K562 (cell line): Measurements from ENCODE around the gene ARMH1. TPM values are rescaled to one million over a fixed set of nuclear protein-coding genes. Genes with fewer than 3 reads are reported as not detected.

Experiments used
- BHLHE40 ChIP-seq: IDR thresholded peaks from 2 replicates; pipeline ENCODE4 v1.6.1; 2011; ENCODE audit warnings: low read length, improper control_type of control experiment
- CHD7 ChIP-seq: fragments of 200-600 bp; sonication (generic); IDR thresholded peaks from one replicate; pipeline ENCODE4 v1.6.1; 2012; ENCODE audit warnings: mild to moderate bottlenecking, low read depth, low read length, inconsistent platforms
- MTA3 ChIP-seq: fragments of 450-650 bp; formaldehyde crosslinking; IDR thresholded peaks from 2 replicates; pipeline ENCODE4 v1.6.1; 2017; ENCODE audit warnings: mild to moderate bottlenecking, borderline replicate concordance
- PCBP2 ChIP-seq: fragments of 200-400 bp; formaldehyde crosslinking; IDR thresholded peaks from 2 replicates; pipeline ENCODE4 v1.6.1; 2018; ENCODE audit warnings: low read length, low read depth, mild to moderate bottlenecking, moderate library complexity; ENCODE audit not compliant: poor library complexity, severe bottlenecking
- RBM34 ChIP-seq: fragments of 200-400 bp; formaldehyde crosslinking; IDR thresholded peaks from 2 replicates; pipeline ENCODE4 v1.6.1; 2018; ENCODE audit warnings: low read length, borderline replicate concordance; ENCODE audit not compliant: insufficient read depth
- TFAP4 ChIP-seq: sonication (generic); formaldehyde crosslinking; IDR thresholded peaks from 2 replicates; pipeline ENCODE4 v1.8.0; 2022; ENCODE audit warnings: missing genetic modification reagents, mild to moderate bottlenecking, moderate library complexity, borderline replicate concordance
- VEZF1 ChIP-seq: fragments of 200-800 bp; sonication (Bioruptor generic); IDR thresholded peaks from 2 replicates; pipeline ENCODE4 v1.6.1; 2017; ENCODE audit warnings: missing genetic modification characterization, missing compliant biosample characterization
- ZBTB49 ChIP-seq: sonication (generic); formaldehyde crosslinking; IDR thresholded peaks from 2 replicates; pipeline ENCODE4 v1.8.0; 2022; ENCODE audit warnings: missing genetic modification reagents, mild to moderate bottlenecking, borderline replicate concordance
- ZNF696 ChIP-seq: fragments of 250-450 bp; sonication (Bioruptor Pico); conservative IDR thresholded peaks from 2 replicates; pipeline ENCODE4 v1.4.0; 2020; ENCODE audit warnings: mild to moderate bottlenecking, moderate library complexity
- polyA plus RNA-seq, 8 experiments: library from polyadenylated mRNA; depleted of rRNA in 4 of 8; stranded (reverse) in 5 of 8; unstranded in 3 of 8; fragments of >200 nt; fragmentation: Nextera tagmentation in 2 of 8; fragmentation: Illumina TruSeq in 1 of 8; extraction: Ambion mirVana in 2 of 8; extraction: Trizol in 1 of 8; gene quantifications; 2 replicates each; pipeline versions ENCODE4 v1.2.1 to v1.2.3, GENCODE V29; 2011 to 2014; ENCODE audit warnings: inconsistent platforms in 1 of 8, missing spikeins in 1 of 8
- total RNA-seq, 7 experiments: library from RNA; depleted of rRNA in 6 of 7; stranded (reverse); fragments of >200 nt in 6 of 7; fragmentation: Illumina TruSeq in 2 of 7; extraction: Trizol in 2 of 7; gene quantifications; 2 replicates each; pipeline versions ENCODE4 v1.2.1 to v1.2.3, GENCODE V29; 2011 to 2021; ENCODE audit warnings: low replicate concordance in 1 of 7

The ARMH1 gene
- total and polyA plus RNA-seq, 9 of the 15 experiments (the other 6 are each of a cell fraction or from before 2014, with no cell fraction given), result 0.41 TPM; not detected in 8

- TF ChIP-seq VEZF1 (CRISPR knock-in tag) (peak; percentile 68), RBM34 (no peak), TFAP4 (CRISPR knock-in tag) (peak; percentile 33), PCBP2 (peak; percentile 79), CHD7 (no peak), BHLHE40 (peak; percentile 4; the same call in 1 of the 2 replicates), ZNF696 (CRISPR knock-in tag) (peak; percentile 98), ZBTB49 (0 out of 2 replicates have a peak, but pooled peaks have one; percentile 1), MTA3 (peak; percentile 98)
Observed at GRCh38 chr1:44730741-44731512, 56.4 kb downstream of the ARMH1 start, which contains the start of gene RNU5D-1 (continued).
